Jurkat, Clone E6-1 (cell line): ENCODE results near the gene MYBBP1A.
A peak's percentile ranks its signal among the peaks of the same experiment; 100 is the strongest.

Experiments used
- DNase-seq: peaks from one replicate; pipeline ENCODE4 v3.0.0-alpha.2; 2011; ENCODE audit warnings: low read depth, low spot score
- H3K4me3 ChIP-seq: 2 replicates; pipeline ENCODE4 v1.5.1; 2011; ENCODE audit warnings: mild to moderate bottlenecking, low read length, control low read depth, moderate library complexity

The MYBBP1A gene

GRCh38 chr17:4576161-4576558, 21.0 kb upstream of the MYBBP1A start:
- DNase-seq = no peak
- no peak overlapping the region for H3K4me3 ChIP-seq

- H3K4me3 ChIP-seq = no peak overlapping the region
- DNase-seq = no peak
Measured at GRCh38 chr17:4574448-4575045, 19.4 kb upstream of the MYBBP1A start.

- no peak for DNase-seq
- no peak overlapping the region for H3K4me3 ChIP-seq
Measured at GRCh38 chr17:4573669-4574068, 18.5 kb upstream of the MYBBP1A start.

GRCh38 chr17:4573115-4573514, 17.9 kb upstream of the MYBBP1A start:
- H3K4me3 ChIP-seq = no peak overlapping the region
- DNase-seq = no peak

GRCh38 chr17:4572131-4572530, 16.9 kb upstream of the MYBBP1A start:
- no peak for DNase-seq
- H3K4me3 ChIP-seq = no peak overlapping the region

GRCh38 chr17:4569591-4569990, 14.4 kb upstream of the MYBBP1A start:
- DNase-seq = no peak
- H3K4me3 ChIP-seq = no peak overlapping the region

GRCh38 chr17:4566785-4567184, 11.6 kb upstream of the MYBBP1A start:
- no peak overlapping the region for H3K4me3 ChIP-seq
- DNase-seq = peak; percentile 54

GRCh38 chr17:4565209-4566141, 10.3 kb upstream of the MYBBP1A start:
- peak overlapping the region; percentile 17 for H3K4me3 ChIP-seq
- DNase-seq = peak; percentile 79

GRCh38 chr17:4562015-4562969, 7.1 kb upstream of the MYBBP1A start:
- H3K4me3 ChIP-seq = no peak overlapping the region; the same call in 1 of the 2 replicates
- no peak for DNase-seq

GRCh38 chr17:4560837-4561256, 5.7 kb upstream of the MYBBP1A start:
- H3K4me3 ChIP-seq = no peak overlapping the region
- no peak for DNase-seq

GRCh38 chr17:4560421-4560820, 5.2 kb upstream of the MYBBP1A start, which contains the start of gene GGT6:
Gene GGT6, minus strand, starts transcription at chr17:4560577. Its CDS starts 56 bp downstream, at chr17:4560521.
- H3K4me3 ChIP-seq = no peak within 1 kb of the TSS
- no peak for DNase-seq

GRCh38 chr17:4559966-4560365, 4.8 kb upstream of the MYBBP1A start:
- DNase-seq = no peak
- H3K4me3 ChIP-seq = no peak overlapping the region

- no peak for DNase-seq
- H3K4me3 ChIP-seq = no peak overlapping the region
Measured at GRCh38 chr17:4559139-4559791, 4.1 kb upstream of the MYBBP1A start.

GRCh38 chr17:4558347-4558971, 3.3 kb upstream of the MYBBP1A start:
- H3K4me3 ChIP-seq = no peak overlapping the region
- no peak for DNase-seq

GRCh38 chr17:4557626-4558346, 2.6 kb upstream of the MYBBP1A start:
- no peak overlapping the region for H3K4me3 ChIP-seq
- DNase-seq = no peak

- no peak overlapping the region for H3K4me3 ChIP-seq
- DNase-seq = no peak
Measured at GRCh38 chr17:4556996-4557395, 1.8 kb upstream of the MYBBP1A start.

GRCh38 chr17:4555873-4556759, 932 bp upstream of the MYBBP1A start:
- peak overlapping the region; percentile 98 for H3K4me3 ChIP-seq
- no peak for DNase-seq
